ENCODE data around the gene KRTAP4-4.
"Not testable (repeated sequence)": the region's sequence is repeated elsewhere in the genome, so short reads cannot be mapped to it uniquely, and the experiment has no call there.

The KRTAP4-4 gene

GRCh38 chr17:41147531-41148204 is 12.9 kb downstream of the KRTAP4-4 start:
- DNase-seq, result no peak

- no peak for DNase-seq
These were observed 15.3 kb downstream of the KRTAP4-4 start for GRCh38 chr17:41145261-41145660.

- no peak for DNase-seq
These were observed 15.7 kb downstream of the KRTAP4-4 start for GRCh38 chr17:41144846-41145245.

- DNase-seq, result no peak
These were observed 19.2 kb downstream of the KRTAP4-4 start for GRCh38 chr17:41141361-41141760.

GRCh38 chr17:41140360-41141131 is 20.0 kb downstream of the KRTAP4-4 start, which contains the start of gene KRTAP4-6:
Gene KRTAP4-6 (minus strand): TSS chr17:41140544. CDS start chr17:41140487, 57 bp downstream.
- DNase-seq, result no peak

- not testable (repeated sequence) for DNase-seq
These were observed 20.7 kb downstream of the KRTAP4-4 start for GRCh38 chr17:41139865-41140264.

GRCh38 chr17:41133880-41134735 is 26.4 kb downstream of the KRTAP4-4 start:
- no peak for DNase-seq

GRCh38 chr17:41131979-41132378 is 28.6 kb downstream of the KRTAP4-4 start:
- no peak for DNase-seq

GRCh38 chr17:41127371-41127770 is 33.2 kb downstream of the KRTAP4-4 start:
- DNase-seq, result no peak

- DNase-seq, result no peak
These were observed 34.1 kb downstream of the KRTAP4-4 start for GRCh38 chr17:41126412-41126811.

- DNase-seq, result no peak
These were observed 35.5 kb downstream of the KRTAP4-4 start for GRCh38 chr17:41125064-41125463.

GRCh38 chr17:41123991-41124371 is 36.6 kb downstream of the KRTAP4-4 start, which contains the start of gene KRTAP4-12:
Gene KRTAP4-12 (minus strand): TSS chr17:41124182. CDS start chr17:41124122, 60 bp downstream.
- not testable (repeated sequence) for DNase-seq

- DNase-seq, result not testable (repeated sequence)
These were observed 37.1 kb downstream of the KRTAP4-4 start for GRCh38 chr17:41123292-41123990.

- DNase-seq, result no peak
These were observed 38.8 kb downstream of the KRTAP4-4 start for GRCh38 chr17:41121742-41122141.

GRCh38 chr17:41119696-41120690 is 40.6 kb downstream of the KRTAP4-4 start:
- DNase-seq, result peak; percentile 20

GRCh38 chr17:41118721-41119120 is 41.8 kb downstream of the KRTAP4-4 start:
- no peak for DNase-seq

GRCh38 chr17:41117846-41118386 is 42.6 kb downstream of the KRTAP4-4 start, which contains the start of gene KRTAP4-11:
Gene KRTAP4-11 (minus strand): TSS chr17:41118373. CDS start chr17:41118315, 58 bp downstream.
- DNase-seq, result not testable (repeated sequence)

GRCh38 chr17:41116297-41116696 is 44.3 kb downstream of the KRTAP4-4 start:
- DNase-seq, result no peak

GRCh38 chr17:41111151-41111885 is 49.2 kb downstream of the KRTAP4-4 start:
- no peak for DNase-seq

Data from central memory CD4-positive, alpha-beta T cell (primary cell).